Gastrocnemius medialis (tissue), 4 donors: Measurements from ENCODE around the gene EEPD1.

Source experiments
- POLR2A ChIP-seq, 2 donors: fragments of 450-650 bp; IDR thresholded peaks; one replicate each; pipeline ENCODE4 v1.6.1; 2017; ENCODE audit warnings: antibody characterized with exemption in 2 of 2, mild to moderate bottlenecking in 2 of 2, moderate library complexity in 2 of 2
- TF ChIP-seq, protein P1 (sequence below), 5 experiments: fragments of 450-650 bp in 3 of 5; fragments of 200-600 bp in 2 of 5; sonication (generic) in 2 of 5; IDR thresholded peaks in 4 of 5; conservative IDR thresholded peaks in 1 of 5; 1 replicate in 4 of 5; 2 replicates in 1 of 5; pipeline ENCODE4 v1.5.1; 2016 to 2019; ENCODE audit warnings: antibody characterized with exemption in 5 of 5, mild to moderate bottlenecking in 3 of 5, moderate library complexity in 3 of 5

DNA sequence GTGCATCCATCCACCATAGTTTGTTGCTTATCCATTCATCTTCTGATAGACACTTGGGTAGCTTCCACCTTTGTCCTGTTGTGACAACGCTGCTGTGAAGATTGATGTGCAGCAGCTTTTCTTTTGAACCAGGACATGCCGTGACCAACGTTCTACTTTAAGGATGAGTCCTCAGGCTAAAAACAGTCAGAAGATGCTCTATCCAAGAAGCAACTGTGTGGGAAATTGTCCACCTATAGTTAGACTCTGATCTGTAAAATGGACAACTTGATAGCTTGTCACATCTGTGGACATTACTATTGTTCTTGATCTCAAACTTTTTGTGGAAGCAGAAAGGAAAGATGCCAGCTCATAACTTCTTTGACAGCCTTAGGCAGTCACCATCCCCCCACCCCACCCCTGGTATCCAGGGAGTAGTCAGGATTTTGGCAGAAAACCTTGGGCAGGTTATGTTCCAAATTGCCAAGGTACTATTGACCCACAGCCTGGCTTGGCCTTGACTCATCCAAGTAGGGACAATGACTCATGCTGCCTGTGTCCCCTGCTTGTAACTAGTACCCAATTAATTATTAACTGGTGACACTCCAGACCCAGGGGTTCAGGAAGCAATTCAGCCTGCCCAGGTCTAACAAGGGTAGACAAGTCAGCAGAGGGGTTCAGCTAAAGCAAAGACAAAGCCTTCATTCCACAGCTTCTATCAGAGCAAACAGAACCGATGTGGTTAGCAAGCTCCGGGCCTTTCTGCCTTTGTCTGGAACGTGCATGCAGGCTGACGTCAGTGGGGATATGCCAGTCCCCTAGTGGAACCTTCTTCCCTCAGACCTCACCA, 137.0 kb downstream of the EEPD1 start:
- TF ChIP-seq, protein P1, sequence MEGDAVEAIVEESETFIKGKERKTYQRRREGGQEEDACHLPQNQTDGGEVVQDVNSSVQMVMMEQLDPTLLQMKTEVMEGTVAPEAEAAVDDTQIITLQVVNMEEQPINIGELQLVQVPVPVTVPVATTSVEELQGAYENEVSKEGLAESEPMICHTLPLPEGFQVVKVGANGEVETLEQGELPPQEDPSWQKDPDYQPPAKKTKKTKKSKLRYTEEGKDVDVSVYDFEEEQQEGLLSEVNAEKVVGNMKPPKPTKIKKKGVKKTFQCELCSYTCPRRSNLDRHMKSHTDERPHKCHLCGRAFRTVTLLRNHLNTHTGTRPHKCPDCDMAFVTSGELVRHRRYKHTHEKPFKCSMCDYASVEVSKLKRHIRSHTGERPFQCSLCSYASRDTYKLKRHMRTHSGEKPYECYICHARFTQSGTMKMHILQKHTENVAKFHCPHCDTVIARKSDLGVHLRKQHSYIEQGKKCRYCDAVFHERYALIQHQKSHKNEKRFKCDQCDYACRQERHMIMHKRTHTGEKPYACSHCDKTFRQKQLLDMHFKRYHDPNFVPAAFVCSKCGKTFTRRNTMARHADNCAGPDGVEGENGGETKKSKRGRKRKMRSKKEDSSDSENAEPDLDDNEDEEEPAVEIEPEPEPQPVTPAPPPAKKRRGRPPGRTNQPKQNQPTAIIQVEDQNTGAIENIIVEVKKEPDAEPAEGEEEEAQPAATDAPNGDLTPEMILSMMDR (IDR thresholded peaks at IDR 0.05 in 4 of 5, conservative IDR thresholded peaks at IDR 0.05 in 1 of 5): no peak
- peak in 1 of 2 donors; percentile 34 for TF ChIP-seq POLR2A (IDR thresholded peaks at IDR 0.05)
